ENCODE data around the gene MRGPRG. TPM values are rescaled to one million over a fixed set of nuclear protein-coding genes. Genes with fewer than 3 reads are reported as not detected.

MRGPRG gene
- total RNA-seq, 1 experiment from 2014 or later = not detected

DNA sequence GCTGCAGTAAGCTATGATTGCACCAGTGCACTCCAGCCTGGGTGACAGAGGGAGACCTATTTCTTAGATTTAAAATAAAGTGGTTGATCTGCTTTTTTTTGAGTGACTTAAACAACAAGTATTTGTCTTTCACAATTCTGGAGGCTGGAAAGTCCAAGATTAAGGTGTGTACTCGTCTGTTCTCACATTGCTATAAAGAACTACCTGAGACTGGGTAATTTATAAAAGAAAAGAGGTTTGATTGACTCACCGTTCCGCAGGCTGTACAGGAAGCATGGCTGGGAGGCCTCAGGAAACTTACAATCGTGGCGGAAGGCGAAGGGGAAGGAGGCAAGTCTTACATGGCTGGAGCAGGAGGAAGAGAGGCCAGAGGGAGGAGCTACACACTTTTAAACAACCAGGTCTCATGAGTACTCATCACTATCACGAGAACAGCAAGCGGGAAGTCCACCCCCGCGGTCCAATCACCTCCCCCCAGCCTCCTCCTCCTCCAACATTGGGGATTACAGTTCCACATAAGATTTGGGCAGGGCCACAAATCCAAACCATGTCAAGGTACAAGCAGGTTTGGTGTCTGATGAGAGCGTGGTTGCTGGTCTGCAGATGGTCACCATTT, 33.8 kb downstream of the MRGPRG start:
- ChIA-PET POLR2A (no interaction called here), CTCF (interaction anchor here (0.7 kb wide), 1 partner anchor 327 kb away, joined by 3 read pairs; no protein-coding TSS in a partner anchor)
- H3K9me3 Mint-ChIP-seq = peaks cover 10% of the 10 kb centered on the region
- no peak overlapping the region for H3K27ac Mint-ChIP-seq
- TF ChIP-seq TP53 (CRISPR knock-in tag; IDR thresholded peaks at IDR 0.05) = no peak
- TF ChIP-seq GTF2I (CRISPR knock-in tag; conservative IDR thresholded peaks at IDR 0.05) = no peak
- TF ChIP-seq ZNF219 (CRISPR knock-in tag; IDR thresholded peaks at IDR 0.05; ENCODE audit: borderline replicate concordance) = no peak
- TF ChIP-seq RORB (CRISPR knock-in tag; IDR thresholded peaks at IDR 0.05) = no peak
- no peak for TF ChIP-seq JUN (CRISPR knock-in tag; IDR thresholded peaks at IDR 0.05)
- no peak for TF ChIP-seq NFE2L1 (CRISPR knock-in tag; IDR thresholded peaks at IDR 0.05)
- no peak for TF ChIP-seq TEAD4 (CRISPR knock-in tag; IDR thresholded peaks at IDR 0.05)
- TF ChIP-seq, protein P1, sequence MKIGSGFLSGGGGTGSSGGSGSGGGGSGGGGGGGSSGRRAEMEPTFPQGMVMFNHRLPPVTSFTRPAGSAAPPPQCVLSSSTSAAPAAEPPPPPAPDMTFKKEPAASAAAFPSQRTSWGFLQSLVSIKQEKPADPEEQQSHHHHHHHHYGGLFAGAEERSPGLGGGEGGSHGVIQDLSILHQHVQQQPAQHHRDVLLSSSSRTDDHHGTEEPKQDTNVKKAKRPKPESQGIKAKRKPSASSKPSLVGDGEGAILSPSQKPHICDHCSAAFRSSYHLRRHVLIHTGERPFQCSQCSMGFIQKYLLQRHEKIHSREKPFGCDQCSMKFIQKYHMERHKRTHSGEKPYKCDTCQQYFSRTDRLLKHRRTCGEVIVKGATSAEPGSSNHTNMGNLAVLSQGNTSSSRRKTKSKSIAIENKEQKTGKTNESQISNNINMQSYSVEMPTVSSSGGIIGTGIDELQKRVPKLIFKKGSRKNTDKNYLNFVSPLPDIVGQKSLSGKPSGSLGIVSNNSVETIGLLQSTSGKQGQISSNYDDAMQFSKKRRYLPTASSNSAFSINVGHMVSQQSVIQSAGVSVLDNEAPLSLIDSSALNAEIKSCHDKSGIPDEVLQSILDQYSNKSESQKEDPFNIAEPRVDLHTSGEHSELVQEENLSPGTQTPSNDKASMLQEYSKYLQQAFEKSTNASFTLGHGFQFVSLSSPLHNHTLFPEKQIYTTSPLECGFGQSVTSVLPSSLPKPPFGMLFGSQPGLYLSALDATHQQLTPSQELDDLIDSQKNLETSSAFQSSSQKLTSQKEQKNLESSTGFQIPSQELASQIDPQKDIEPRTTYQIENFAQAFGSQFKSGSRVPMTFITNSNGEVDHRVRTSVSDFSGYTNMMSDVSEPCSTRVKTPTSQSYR (CRISPR knock-in tag; IDR thresholded peaks at IDR 0.05) = no peak
- TF ChIP-seq, protein P2, sequence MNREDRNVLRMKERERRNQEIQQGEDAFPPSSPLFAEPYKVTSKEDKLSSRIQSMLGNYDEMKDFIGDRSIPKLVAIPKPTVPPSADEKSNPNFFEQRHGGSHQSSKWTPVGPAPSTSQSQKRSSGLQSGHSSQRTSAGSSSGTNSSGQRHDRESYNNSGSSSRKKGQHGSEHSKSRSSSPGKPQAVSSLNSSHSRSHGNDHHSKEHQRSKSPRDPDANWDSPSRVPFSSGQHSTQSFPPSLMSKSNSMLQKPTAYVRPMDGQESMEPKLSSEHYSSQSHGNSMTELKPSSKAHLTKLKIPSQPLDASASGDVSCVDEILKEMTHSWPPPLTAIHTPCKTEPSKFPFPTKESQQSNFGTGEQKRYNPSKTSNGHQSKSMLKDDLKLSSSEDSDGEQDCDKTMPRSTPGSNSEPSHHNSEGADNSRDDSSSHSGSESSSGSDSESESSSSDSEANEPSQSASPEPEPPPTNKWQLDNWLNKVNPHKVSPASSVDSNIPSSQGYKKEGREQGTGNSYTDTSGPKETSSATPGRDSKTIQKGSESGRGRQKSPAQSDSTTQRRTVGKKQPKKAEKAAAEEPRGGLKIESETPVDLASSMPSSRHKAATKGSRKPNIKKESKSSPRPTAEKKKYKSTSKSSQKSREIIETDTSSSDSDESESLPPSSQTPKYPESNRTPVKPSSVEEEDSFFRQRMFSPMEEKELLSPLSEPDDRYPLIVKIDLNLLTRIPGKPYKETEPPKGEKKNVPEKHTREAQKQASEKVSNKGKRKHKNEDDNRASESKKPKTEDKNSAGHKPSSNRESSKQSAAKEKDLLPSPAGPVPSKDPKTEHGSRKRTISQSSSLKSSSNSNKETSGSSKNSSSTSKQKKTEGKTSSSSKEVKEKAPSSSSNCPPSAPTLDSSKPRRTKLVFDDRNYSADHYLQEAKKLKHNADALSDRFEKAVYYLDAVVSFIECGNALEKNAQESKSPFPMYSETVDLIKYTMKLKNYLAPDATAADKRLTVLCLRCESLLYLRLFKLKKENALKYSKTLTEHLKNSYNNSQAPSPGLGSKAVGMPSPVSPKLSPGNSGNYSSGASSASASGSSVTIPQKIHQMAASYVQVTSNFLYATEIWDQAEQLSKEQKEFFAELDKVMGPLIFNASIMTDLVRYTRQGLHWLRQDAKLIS (CRISPR knock-in tag; IDR thresholded peaks at IDR 0.05; ENCODE audit: borderline replicate concordance) = no peak
- TF ChIP-seq NR1H2 (CRISPR knock-in tag; IDR thresholded peaks at IDR 0.05) = no peak
- H3K4me1 Mint-ChIP-seq = peaks cover 24% of the 10 kb centered on the region
- DNase-seq (ENCODE audit: low spot score) = no peak
- no peaks in the 10 kb centered on the region for H3K36me3 Mint-ChIP-seq
- ATAC-seq = no peak
- no peak overlapping the region for H3K4me3 Mint-ChIP-seq
- peaks cover 15% of the 10 kb centered on the region for H3K27me3 Mint-ChIP-seq (ENCODE audit: low read depth)

DNA sequence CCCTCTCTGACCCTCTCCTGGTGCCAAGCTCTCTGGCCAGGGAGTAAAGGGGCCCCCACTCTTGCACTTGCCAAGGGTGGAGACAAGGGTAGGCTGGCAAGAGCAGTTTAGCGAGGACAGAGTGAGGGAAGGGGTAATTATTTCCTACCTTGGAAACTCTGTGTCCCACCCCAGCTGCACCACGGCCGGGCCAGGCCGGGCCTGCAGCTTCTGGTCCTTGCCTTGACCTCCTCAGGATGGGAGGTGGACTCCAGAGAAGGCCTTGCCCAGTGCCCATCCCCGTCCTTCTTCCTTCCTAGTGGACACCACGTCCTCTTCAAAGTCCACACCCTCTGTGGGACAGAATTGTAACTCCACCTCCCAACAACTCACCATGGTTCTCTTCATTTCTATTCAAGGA, 35.1 kb downstream of the MRGPRG start:
- H3K36me3 Mint-ChIP-seq = no peaks in the 10 kb centered on the region
- no peak overlapping the region for H3K27ac Mint-ChIP-seq
- H3K4me1 Mint-ChIP-seq = peaks cover 11% of the 10 kb centered on the region
- ChIA-PET CTCF (no interaction called here), POLR2A (no interaction called here)
- H3K9me3 Mint-ChIP-seq = peaks cover 13% of the 10 kb centered on the region
- no peak overlapping the region for H3K4me3 Mint-ChIP-seq
- no peak for TF ChIP-seq CREB1 (CRISPR knock-in tag; IDR thresholded peaks at IDR 0.05)
- no peak for TF ChIP-seq TEAD1 (CRISPR knock-in tag; IDR thresholded peaks at IDR 0.05)
- no peak for TF ChIP-seq ATF1 (CRISPR knock-in tag; IDR thresholded peaks at IDR 0.05)
- peaks cover 14% of the 10 kb centered on the region for H3K27me3 Mint-ChIP-seq (ENCODE audit: low read depth)
- DNase-seq (ENCODE audit: low spot score) (no peak), ATAC-seq (no peak)

DNA sequence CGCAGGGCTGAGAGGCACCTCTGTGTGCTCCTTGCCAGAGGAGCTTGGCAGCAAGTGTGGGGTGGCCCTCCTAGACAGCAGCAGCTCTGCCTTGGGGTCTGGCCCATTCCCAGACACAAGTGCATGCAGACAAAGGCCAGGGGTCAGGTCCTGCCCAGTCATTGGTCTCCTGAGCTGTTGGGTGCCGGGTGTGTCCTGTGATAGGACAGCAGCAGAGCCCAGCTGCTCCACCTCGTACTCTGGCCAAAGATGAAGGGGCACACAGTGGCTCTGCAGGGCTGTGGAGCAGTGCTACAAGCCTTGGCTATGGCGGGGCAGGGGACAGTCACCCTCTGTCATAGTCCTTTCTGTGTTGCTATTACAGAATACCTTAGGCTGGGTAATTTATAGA, 36.2 kb downstream of the MRGPRG start:
- Mint-ChIP-seq H3K4me3 (no peak overlapping the region), H3K27me3 (ENCODE audit: low read depth) (peaks cover 10% of the 10 kb centered on the region), H3K9me3 (peaks cover 17% of the 10 kb centered on the region), H3K36me3 (no peaks in the 10 kb centered on the region), H3K27ac (no peak overlapping the region), H3K4me1 (peaks cover 2% of the 10 kb centered on the region)
- DNase-seq (ENCODE audit: low spot score) = no peak
- ChIA-PET POLR2A (no interaction called here), CTCF (no interaction called here)
- ATAC-seq = no peak
- TF ChIP-seq MXD4 (CRISPR knock-in tag; IDR thresholded peaks at IDR 0.05; ENCODE audit: borderline replicate concordance) (no peak), TCF7 (CRISPR knock-in tag; IDR thresholded peaks at IDR 0.05; ENCODE audit: low read depth) (no peak), RORB (CRISPR knock-in tag; IDR thresholded peaks at IDR 0.05) (no peak), EMX1 (CRISPR knock-in tag; IDR thresholded peaks at IDR 0.05) (no peak), ATF1 (CRISPR knock-in tag; IDR thresholded peaks at IDR 0.05) (no peak), GABPB1 (CRISPR knock-in tag; IDR thresholded peaks at IDR 0.05) (no peak), TEAD4 (CRISPR knock-in tag; IDR thresholded peaks at IDR 0.05) (no peak)
- TF ChIP-seq, protein P3, sequence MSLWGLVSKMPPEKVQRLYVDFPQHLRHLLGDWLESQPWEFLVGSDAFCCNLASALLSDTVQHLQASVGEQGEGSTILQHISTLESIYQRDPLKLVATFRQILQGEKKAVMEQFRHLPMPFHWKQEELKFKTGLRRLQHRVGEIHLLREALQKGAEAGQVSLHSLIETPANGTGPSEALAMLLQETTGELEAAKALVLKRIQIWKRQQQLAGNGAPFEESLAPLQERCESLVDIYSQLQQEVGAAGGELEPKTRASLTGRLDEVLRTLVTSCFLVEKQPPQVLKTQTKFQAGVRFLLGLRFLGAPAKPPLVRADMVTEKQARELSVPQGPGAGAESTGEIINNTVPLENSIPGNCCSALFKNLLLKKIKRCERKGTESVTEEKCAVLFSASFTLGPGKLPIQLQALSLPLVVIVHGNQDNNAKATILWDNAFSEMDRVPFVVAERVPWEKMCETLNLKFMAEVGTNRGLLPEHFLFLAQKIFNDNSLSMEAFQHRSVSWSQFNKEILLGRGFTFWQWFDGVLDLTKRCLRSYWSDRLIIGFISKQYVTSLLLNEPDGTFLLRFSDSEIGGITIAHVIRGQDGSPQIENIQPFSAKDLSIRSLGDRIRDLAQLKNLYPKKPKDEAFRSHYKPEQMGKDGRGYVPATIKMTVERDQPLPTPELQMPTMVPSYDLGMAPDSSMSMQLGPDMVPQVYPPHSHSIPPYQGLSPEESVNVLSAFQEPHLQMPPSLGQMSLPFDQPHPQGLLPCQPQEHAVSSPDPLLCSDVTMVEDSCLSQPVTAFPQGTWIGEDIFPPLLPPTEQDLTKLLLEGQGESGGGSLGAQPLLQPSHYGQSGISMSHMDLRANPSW (CRISPR knock-in tag; conservative IDR thresholded peaks at IDR 0.05; ENCODE audit: low read depth) = no peak
- TF ChIP-seq, protein P4, sequence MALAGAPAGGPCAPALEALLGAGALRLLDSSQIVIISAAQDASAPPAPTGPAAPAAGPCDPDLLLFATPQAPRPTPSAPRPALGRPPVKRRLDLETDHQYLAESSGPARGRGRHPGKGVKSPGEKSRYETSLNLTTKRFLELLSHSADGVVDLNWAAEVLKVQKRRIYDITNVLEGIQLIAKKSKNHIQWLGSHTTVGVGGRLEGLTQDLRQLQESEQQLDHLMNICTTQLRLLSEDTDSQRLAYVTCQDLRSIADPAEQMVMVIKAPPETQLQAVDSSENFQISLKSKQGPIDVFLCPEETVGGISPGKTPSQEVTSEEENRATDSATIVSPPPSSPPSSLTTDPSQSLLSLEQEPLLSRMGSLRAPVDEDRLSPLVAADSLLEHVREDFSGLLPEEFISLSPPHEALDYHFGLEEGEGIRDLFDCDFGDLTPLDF (CRISPR knock-in tag; IDR thresholded peaks at IDR 0.05) = no peak
